C4-2B (cell line): ENCODE results near the gene ANGPT4.

Experiments used
- H3K27ac ChIP-seq: fragments of 450-650 bp; 2 replicates; pipeline ENCODE4 v1.5.1; 2017
- CTCF ChIP-seq: fragments of 450-650 bp; conservative IDR thresholded peaks from 2 replicates; pipeline ENCODE4 v1.5.1; 2017; ENCODE audit warnings: mild to moderate bottlenecking
- ZFX ChIP-seq: fragments of 450-650 bp; IDR thresholded peaks from 2 replicates; pipeline ENCODE4 v1.6.1; 2017

ANGPT4 gene

GRCh38 chr20:946826-947225, 30.7 kb upstream of the ANGPT4 start:
- H3K27ac ChIP-seq, result no peak overlapping the region
- TF ChIP-seq CTCF (no peak), ZFX (no peak)

GRCh38 chr20:945841-946240, 29.7 kb upstream of the ANGPT4 start:
- TF ChIP-seq CTCF, result no peak
- no peak for TF ChIP-seq ZFX
- no peak overlapping the region for H3K27ac ChIP-seq

GRCh38 chr20:944774-945410, 28.8 kb upstream of the ANGPT4 start:
- no peak for TF ChIP-seq CTCF
- TF ChIP-seq ZFX, result no peak
- no peak overlapping the region for H3K27ac ChIP-seq

- TF ChIP-seq ZFX (no peak), CTCF (no peak)
- H3K27ac ChIP-seq, result no peak overlapping the region
Measured at GRCh38 chr20:944148-944547, 28.0 kb upstream of the ANGPT4 start.

GRCh38 chr20:942611-943010, 26.5 kb upstream of the ANGPT4 start:
- TF ChIP-seq CTCF (no peak), ZFX (no peak)
- H3K27ac ChIP-seq, result no peak overlapping the region

- TF ChIP-seq ZFX, result no peak
- no peak for TF ChIP-seq CTCF
- no peak overlapping the region for H3K27ac ChIP-seq
Measured at GRCh38 chr20:940926-941325, 24.8 kb upstream of the ANGPT4 start.

GRCh38 chr20:939606-940005, 23.5 kb upstream of the ANGPT4 start:
- no peak for TF ChIP-seq ZFX
- no peak for TF ChIP-seq CTCF
- H3K27ac ChIP-seq, result no peak overlapping the region
